Measurements from ENCODE around the gene WDR45B.
"Not testable (repeated sequence)": the region's sequence is repeated elsewhere in the genome, so short reads cannot be mapped to it uniquely, and the experiment has no call there.

The WDR45B gene

DNA sequence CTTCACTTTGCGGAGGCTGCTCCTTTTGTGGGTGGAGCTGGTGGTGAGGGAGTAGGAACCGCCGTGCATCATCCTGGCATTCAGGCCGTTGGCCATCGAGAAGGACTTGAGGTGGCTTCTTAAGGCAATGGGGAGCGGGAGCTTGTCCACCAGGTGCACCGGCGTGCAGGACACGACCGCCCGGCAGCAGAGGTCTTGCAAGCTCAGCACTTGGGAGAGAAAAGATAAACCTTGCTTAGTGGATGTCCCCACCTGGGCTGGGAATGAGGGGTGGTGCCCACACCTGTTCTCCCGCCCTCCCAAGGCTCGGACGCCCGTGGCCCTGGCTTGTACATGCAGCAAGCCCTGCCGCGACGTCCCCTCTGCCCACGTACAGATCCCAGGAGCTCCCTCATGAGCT, 9.7 kb upstream of the WDR45B start:
- no peak for DNase-seq (ENCODE audit: low read depth)

DNA sequence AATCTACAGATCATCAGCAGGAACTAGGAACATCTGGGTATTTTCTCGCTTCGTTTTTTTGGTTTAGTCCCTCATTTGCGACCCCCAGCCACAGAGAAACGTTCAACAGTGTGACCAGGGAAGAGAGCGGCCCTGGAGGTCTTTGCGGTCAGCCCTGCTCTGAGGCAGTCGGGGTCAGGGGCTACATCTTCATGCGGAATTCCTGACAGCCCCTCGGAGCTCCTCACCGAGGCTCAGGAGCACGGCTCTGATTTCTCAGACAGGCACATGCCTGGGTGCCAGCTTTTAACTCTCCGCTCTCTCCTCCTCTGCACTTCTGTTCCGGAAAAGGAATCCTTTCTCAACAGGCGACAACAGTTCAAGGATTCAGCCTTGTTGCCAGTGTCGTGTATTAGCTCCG, 8.0 kb upstream of the WDR45B start:
- no peak for DNase-seq (ENCODE audit: low read depth)

DNA sequence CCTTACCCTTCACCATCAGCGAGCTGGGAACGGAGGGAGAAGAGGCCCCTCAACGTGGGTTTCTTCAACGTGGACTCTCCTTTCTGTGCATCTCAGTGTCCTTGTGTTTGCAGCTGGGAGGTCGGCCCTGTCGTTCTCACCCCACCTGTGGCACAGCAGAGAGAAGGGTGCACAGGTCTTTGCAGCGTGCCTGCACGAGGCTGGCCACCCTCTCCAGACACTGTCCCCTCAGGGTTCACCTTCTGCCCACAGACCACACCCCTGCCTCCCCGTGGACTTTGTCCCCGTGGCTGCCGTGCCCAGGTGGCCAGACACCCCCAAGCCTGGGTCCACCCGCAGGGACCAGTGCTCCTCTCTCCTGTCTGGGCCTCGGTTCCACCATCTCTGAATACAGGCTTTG, 7.3 kb upstream of the WDR45B start:
- DNase-seq (ENCODE audit: low read depth): no peak

DNA sequence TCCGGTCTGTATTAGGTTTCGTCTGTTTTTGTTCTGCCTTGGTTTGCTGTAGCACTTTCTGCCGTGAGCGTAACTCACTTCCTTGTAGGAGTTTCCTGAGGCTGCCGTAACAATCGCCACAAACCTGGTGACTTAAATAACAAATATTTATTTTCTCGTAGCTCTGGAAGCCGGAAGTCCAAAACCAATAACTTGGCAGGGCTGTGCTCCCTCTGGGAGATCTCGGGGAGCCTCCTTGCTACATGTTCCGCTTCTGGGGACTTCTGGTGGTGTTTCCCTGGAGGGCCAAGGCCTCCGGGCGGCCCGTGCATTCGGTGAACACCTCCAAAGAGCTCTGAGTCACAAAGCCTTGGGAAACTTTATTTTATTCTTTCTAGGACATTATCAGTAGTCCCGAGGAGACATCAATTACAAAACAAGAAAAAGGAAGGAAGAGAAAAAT, 6.8 kb upstream of the WDR45B start:
- no peak for DNase-seq (ENCODE audit: low read depth)

DNA sequence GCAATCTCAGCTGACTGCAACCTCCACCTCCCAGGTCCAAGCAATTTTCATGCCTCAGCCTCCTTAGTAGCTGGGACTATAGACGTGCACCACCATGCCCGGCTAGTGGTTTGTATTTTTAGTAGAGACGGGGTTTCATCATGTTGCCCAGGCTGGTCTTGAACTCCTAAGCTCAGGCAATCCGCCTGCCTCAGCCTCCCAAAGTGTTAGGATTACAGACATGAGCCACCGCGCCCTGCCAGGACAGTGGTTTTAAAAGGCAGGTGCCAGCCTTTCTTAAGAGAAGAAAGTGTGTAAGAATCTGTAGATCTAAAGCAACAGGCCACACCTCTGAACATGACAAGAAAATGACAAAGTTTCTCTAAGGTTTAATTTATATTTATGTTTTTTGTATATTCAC, 6.4 kb upstream of the WDR45B start:
- DNase-seq (ENCODE audit: low read depth): not testable (repeated sequence)

DNA sequence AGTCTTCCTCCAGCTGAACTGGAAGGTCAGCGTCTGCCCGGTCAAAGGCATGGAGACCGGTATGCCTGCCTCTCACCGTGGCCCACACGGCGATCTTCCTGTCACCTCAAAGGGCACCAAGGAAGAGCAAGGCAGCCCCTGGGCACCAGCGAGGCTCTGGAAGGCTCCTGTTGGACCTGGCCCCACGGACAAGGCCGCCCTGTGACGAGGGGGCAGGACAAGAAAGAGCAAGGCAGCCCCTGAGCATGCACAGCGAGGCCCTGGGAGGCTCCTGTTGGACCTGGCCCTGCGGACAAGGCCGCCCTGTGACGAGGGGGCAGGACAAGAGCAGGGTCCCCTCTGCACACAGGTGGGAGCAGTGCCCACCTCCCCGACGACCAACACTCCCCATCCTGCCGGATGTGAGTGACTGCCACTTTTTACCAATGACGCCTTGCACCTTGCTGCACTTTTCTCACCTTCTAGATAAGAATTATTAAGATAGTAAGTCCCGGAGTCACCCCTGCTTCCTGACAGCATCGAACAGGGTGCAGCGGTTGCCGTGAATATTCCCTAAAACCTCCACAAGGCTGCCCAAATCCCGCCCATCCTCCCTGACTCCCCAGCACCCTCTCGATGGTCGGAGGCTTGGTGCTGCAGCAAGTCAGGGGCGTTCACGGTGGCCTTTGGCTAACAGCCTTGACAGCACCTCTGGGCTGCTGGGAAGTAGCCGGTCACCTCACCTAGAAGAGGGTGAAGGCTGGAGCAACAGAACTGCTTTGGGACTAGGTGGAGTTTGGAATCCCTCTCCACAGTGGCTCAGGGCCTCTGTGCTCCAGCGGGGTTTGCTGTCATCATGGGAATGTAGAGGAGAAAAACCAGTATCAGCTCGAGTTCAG, 5.6 kb upstream of the WDR45B start:
- DNase-seq (ENCODE audit: low read depth): no peak

DNA sequence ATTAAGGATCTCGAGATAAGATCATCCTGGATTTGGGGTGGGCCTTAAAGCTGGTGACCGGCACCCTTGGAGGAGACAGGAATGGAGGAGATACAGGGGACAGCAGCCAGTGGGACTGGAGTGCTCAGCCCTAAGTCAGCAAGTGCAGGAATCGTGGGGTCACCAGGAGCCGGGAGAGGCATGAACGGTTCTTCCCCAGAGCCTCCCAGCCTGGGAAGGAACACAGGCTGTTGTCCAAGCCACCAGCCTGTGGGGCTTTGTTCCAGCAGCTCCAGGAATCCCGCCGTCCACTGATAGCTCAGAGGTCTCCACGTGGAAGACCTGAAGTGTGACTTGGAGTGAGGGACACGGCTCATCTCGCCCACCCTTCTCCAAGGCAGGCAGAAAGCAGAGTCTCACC, 2.5 kb upstream of the WDR45B start:
- DNase-seq (ENCODE audit: low read depth): no peak

DNA sequence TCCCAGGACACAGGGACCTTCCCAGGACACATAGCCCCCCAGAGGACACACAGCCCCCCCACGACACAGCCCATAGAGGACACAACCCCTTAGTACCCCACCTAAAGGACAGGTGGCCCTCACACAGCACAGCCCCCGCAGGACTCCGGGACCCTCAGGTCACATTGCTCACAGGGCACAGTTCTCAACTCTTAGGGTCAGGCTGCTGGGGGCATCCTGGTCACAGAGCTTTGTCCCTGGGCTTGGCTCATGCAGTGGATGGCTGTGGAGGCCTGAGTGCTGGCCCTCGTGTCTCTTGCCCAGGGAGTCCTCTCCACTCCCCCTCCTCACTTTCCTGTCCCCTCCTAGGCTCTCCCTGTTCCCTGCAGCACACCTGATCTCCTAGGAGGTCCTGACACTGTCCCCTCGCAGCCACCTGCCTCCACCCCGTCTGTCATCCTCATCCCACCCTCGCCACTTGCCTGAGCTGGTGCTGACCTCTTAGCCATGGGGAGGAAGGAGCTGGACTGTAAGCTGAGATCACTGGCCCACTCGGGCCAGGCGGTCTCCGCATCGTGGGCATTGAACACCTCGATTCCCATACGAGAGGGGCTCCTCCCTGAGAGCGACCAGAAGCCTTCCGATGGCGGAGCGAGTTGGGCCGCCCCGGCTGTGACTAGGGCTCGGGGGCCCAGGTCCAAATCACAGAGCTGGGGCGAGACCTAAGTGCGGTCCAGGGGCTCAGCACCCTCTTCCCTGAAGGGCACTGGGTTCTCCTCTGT, 1.4 kb upstream of the WDR45B start:
- DNase-seq (ENCODE audit: low read depth): no peak

DNA sequence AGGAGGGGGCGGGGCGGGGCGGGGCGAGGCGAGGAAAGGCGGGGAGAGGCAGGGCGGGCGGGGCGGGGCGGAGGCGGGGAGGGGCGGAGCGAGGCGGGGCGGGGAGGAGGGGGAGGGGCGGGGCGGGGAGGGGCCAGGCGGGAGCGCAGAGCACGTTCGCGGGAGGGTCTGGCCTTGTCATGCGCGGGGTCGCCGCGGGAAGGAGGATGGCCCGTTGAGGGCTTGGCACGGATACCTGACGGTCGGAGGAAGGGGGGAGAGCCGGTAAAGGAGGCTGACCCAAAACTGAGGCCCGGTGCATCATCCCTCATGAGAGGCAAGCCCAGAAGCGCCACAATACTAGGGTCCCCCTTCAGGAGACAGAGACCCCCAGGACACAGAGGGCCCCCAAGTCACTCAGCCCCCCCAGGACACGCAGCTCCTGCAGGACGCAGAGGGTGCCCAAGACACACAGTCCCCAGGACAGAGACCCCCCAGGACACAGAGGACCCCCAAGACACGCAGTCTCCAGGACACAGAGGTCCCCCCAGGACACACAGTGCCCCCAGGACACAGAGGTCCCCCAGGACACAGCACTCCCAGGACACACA, 593 bp upstream of the WDR45B start:
- no peak for DNase-seq (ENCODE audit: low read depth)

DNA sequence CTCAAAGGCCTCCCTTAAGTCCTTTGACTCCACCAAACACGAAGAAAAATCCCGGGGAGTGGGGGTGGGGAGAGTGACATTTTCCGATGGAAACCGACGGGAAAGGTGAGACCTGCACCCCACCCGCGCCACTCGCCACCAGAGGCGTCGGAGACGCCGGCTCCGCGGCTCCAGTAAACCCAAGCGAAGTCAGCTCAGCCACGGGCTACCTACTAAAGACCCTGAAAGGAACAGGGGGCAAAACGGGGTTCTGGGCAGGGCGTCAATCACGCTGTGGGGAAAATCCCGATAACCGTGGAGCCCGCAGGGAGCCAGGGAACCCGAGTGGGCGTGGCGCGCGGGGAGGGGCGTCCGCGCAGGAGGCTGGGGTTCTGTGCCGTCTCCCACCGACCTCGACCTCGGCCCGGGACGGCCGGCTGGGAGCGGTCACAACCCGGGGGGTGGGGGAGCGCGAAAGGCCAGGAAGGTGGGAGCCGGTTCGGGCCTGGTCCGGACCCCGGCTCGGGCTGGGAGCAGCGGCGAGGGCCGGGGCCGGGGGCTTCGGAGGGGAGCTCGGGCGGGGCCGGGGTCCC, 565 bp downstream of the WDR45B start:
- no peak for DNase-seq (ENCODE audit: low read depth)

DNA sequence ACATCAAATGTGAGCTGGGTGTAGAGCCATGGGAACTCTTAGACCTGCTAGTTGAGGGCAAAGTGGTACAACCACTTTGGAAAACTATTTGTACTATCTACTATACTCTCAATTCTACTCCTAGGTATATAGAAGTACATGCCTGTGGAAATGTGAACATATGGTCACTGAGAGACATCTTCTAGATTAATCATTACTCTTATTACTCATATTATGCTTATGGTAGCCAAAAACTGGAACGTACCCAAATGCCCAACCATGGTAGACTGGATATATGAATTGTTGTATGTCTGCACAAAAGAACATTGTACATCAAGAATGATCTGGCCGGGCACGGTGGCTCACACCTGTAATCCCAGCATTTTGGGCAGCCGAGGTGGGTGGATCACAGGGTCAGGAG, 2.7 kb downstream of the WDR45B start:
- no peak for DNase-seq (ENCODE audit: low read depth)

DNA sequence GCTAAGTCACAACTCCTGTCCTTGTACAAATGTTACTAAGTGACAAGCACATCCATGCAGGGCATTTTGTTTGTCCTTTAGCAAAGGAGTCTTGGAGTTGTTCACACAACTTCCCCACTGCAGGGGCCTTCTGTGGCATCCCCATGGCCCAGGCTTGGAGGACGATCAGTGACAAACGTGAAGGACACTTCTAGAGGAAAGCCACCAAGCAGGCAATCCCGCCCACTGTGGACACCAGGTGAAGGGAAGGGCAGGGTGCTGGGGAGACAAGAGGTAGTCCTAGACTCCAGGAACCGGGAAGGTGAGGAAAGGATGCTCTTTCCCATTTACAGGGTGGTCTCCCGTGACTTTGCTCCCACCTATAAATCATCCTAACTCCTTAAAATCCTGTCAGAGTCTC, 4.1 kb downstream of the WDR45B start:
- no peak for DNase-seq (ENCODE audit: low read depth)

DNA sequence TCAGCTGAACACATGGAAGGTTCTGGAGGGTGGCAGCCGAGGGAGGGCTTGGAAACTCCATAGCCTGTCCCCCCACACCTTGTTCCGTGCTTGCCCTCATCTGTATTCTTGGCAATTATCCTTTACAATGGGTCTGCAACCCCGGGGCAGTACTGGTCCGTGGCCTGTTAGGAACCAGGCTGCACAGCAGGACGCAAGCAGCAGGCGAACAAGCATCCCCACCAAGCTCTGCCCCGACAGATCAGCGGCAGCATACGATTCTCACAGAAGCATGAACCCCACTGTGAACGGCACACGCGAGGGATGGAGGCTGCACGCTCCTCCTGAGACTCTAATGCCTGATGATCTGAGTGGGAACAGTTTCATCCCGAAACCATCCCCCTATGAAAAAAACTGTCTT, 6.2 kb downstream of the WDR45B start:
- no peak for DNase-seq (ENCODE audit: low read depth)

DNA sequence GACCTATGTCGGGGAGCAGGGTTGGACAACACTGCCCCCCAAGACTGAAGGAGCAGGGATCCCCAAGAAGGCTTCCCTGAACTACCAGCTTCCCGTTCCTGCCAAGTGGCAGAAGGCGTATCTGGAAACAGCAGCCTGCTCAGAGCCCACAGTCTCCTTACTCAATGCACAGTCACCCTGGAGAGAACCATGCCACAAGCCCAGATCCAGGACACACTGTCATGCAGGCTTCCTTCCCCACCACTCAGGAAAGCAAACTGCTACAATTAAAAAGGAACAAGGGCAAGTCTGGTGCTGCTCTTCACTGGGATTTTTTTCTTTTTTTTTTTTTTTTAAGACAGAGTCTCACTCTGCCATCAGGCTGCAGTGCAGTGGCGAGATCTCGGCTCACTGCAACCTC, 8.2 kb downstream of the WDR45B start:
- no peak for DNase-seq (ENCODE audit: low read depth)

DNA sequence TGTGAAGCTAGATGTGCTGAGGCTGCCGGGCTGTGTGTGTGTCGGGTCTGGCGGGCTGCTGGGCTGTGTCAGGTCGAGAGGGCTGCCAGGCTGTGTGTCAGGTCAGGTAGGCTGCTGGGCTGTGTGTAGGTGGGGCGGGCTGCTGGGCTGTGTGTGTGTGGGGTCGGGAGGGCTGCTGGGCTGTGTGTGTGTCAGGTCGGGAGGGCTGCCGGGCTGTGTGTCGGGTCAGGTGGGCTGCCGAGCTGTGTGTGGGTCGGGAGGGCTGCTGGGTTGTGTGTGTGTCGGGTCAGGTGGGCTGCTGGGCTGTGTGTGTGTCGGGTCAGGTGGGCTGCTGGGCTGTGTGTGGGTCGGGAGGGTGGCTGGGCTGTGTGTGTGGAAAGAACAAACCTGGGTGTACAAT, 8.6 kb downstream of the WDR45B start:
- DNase-seq (ENCODE audit: low read depth): no peak

DNA sequence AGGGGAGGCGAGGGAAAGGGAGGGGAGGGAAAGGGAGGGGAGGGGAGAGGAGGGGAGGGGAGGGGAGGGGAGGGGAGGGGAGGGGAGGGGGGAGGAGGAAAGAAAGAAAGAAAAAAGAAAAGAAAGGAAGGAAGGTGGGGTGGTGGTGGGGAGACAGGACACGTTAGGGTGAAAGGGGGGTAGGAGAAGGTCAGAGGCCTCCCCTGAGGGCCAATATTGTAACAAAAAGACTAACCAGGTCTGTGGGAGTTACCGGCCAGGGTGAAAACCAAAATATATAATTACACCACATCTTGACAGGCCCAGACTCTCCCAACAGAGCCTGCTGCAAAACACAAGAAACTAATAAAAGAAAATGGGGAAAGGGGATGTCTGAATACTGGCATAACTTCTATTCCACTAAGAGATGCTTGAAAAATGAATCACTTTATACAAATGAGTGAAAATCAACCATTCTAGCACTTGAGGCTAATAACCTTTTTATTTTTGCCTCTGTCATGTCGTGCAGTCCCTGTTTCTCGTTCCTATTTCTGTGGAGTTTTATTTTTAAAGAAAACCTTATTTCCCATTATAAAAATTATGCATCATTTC, 10.0 kb downstream of the WDR45B start:
- DNase-seq (ENCODE audit: low read depth): no peak

DNA sequence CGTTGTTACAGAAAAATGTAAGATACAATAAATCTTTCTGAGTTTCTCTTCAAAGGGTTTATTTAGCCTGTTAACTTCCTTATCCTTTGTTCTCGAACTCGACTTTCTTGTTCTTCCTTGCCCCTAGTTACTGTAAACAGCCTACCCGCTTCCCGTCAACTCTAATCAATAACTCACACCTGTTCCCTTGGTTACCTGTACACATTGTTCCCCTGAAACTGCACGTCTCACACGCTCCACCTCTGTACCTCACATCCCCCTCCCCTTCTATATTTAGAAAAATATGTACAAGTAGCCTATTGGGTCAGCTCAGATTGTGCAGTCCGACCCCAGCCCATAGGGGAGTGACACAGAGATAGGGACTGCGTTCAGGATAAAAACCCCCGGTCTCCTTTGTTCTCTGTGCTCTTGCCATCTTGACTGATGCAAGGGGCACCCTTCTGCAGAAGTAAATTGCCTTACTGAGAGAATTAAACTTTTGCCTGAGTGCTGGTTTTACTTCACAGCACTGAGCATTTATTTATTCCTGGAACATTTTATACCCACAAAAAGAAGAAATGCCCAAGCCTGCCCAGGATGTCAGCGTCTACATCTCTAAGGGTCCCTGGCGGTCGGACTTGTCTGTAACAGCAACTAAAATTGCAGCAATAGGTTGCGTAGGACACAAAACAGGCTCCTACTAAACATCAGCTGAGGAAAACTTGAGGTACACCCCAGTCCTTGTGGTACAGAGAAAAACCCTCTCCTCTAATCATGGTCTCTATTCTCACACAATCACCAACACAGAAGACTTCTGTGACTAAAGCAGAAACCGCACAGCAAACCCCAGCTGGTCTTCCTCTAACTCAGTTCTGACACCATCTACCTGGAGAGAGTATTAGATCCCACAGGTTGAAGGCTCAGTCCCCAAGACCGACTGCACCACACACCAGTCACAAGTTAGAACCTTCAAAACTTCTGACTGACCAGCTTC, 11.3 kb downstream of the WDR45B start:
- no peak for DNase-seq (ENCODE audit: low read depth)

DNA sequence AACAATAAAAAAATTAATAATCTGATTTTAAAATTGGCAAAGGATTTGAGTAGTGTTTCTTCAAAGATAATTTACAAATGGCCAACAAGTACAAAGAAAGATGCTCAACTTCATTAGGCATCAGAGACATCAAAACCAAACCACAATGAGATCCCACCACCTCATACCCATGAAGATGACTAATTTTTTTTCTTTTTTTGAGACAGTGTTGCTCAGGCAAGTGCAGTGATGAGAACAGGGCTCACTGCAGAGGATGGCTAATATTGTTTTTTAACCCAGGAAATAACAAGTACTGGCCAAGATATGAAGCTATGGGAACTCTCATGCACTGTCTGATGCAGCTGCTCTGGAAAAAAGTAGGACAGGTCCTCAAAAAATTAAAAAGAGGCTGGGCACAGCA, 14.9 kb downstream of the WDR45B start:
- no peak for DNase-seq (ENCODE audit: low read depth)

DNA sequence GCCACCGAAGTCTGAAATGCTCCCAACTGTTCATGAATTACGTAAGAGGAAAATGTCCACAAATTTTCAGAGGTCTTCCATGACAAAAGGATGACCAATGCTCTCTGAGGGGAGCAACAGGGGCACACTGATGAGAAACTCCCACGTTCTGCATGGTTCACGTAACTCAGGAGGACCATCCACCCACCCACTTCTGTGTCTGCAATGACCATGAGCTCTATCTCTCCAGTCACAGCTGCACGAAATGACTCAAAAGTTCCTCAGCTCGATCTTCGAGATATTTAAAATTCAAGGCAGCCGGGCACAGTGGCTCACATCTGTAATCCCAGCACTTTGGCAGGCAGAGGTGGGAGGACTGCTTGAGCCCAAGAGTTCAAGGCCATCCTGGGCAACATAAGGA, 15.8 kb downstream of the WDR45B start:
- DNase-seq (ENCODE audit: low read depth): no peak

DNA sequence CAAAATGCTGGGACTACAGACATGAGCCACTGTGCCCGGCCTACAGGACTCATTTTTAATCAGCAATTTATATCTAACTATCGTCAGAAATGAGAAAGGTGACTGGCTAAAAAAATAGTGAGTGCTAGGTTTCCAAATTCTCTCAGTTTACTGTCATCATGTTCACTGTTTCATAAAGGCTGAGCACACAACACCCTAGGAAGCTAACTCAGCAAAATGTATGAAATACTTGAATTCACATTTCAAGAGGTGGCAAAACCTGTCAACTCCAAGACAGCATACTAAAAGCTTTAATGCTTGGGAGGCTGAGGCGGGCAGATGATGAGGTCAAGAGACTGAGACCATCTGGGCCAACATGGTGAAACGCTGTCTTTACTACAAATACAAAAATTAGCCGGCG, 16.7 kb downstream of the WDR45B start:
- DNase-seq (ENCODE audit: low read depth): no peak

DNA sequence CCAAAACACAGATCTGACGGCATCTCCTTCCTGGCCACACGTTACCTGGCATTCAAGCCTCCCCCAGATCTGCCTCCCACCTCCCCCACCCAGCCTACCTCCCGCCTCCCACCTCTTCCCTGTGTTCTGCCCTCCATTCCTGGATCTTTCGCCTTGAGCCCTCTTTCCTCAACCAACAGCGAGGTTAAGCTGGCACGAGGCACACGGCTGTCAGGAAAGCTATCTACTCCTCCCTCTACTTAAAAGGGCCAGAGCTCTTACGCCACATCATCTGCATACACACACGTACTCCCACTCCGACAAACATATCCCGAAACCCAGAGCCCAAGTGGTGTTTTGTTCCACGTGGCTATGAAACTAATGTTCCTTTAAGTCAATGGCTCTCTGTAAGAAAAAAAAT, 18.0 kb downstream of the WDR45B start:
- DNase-seq (ENCODE audit: low read depth): no peak
